Liver (tissue), 3 donors: ENCODE results near the gene WASL.

Source experiments
- EGR1 ChIP-seq, 2 donors: IDR thresholded peaks; 2 replicates each; pipeline ENCODE4 v1.6.1; 2016 to 2018; ENCODE audit warnings: antibody characterized with exemption in 2 of 2, low read depth in 2 of 2
- FOXA1 ChIP-seq: IDR thresholded peaks from 2 replicates; pipeline ENCODE4 v1.6.1; 2016; ENCODE audit warnings: antibody characterized with exemption
- HNF4A ChIP-seq, 2 donors: conservative IDR thresholded peaks; 2 replicates each; pipeline ENCODE4 v1.6.1; 2016; ENCODE audit warnings: antibody characterized with exemption in 2 of 2, mild to moderate bottlenecking in 2 of 2
- HNF4G ChIP-seq: IDR thresholded peaks from 2 replicates; pipeline ENCODE4 v1.6.1; 2016; ENCODE audit warnings: antibody characterized with exemption
- JUND ChIP-seq, 2 donors: IDR thresholded peaks; 2 replicates each; pipeline ENCODE4 v1.6.1; 2016; ENCODE audit warnings: antibody characterized with exemption in 2 of 2
- RAD21 ChIP-seq, 2 donors: IDR thresholded peaks; 2 replicates each; pipeline ENCODE4 v1.6.1; 2016; ENCODE audit warnings: antibody characterized with exemption in 2 of 2, mild to moderate bottlenecking in 2 of 2
- SP1 ChIP-seq: IDR thresholded peaks from 2 replicates; pipeline ENCODE4 v1.6.1; 2018; ENCODE audit warnings: antibody characterized with exemption, mild to moderate bottlenecking
- TAF1 ChIP-seq: conservative IDR thresholded peaks from 2 replicates; pipeline ENCODE4 v1.6.1; 2016; ENCODE audit warnings: antibody characterized with exemption, mild to moderate bottlenecking
- YY1 ChIP-seq: IDR thresholded peaks from 2 replicates; pipeline ENCODE4 v1.6.1; 2016; ENCODE audit warnings: antibody characterized with exemption, mild to moderate bottlenecking
- TF ChIP-seq, protein P1 (sequence below): fragments of 150-350 bp; IDR thresholded peaks from 2 replicates; pipeline ENCODE4 v1.5.1; 2017; ENCODE audit warnings: improper control_type of control experiment, low read depth, low read length; ENCODE audit not compliant: missing input control
- TF ChIP-seq, protein P2 (sequence below): IDR thresholded peaks from 2 replicates; pipeline ENCODE4 v1.6.1; 2016; ENCODE audit warnings: antibody characterized with exemption, mild to moderate bottlenecking
- TF ChIP-seq, protein P3 (sequence below): IDR thresholded peaks from 2 replicates; pipeline ENCODE4 v1.6.1; 2016; ENCODE audit warnings: antibody characterized with exemption
- TF ChIP-seq, protein P4 (sequence below): IDR thresholded peaks from 2 replicates; pipeline ENCODE4 v1.6.1; 2016; ENCODE audit warnings: antibody characterized with exemption
- TF ChIP-seq, protein P5 (sequence below): IDR thresholded peaks from 2 replicates; pipeline ENCODE4 v1.6.1; 2016; ENCODE audit warnings: antibody characterized with exemption
- donor health status: healthy.
- donor health status: healthy.

DNA sequence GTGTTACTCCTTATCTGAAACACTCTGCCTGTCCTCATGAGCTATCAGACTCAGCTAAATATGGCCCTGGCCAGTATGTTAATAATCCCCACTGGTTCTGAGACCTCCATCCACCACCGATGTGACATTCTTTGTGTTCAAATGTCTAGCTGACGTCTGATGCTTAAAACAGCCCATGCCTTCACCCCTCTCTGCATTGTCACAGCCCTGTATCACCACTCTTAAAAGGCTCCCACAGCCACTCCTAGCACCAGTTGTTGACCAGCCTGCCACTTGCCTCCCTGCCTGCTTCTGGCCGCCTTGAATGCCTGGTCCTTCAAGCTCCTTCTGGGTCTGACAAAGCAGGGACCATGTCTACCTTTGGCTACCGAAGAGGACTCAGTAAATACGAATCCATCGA, 93.2 kb downstream of the WASL start, which contains the start of gene LMOD2:
- TF ChIP-seq, protein P1, sequence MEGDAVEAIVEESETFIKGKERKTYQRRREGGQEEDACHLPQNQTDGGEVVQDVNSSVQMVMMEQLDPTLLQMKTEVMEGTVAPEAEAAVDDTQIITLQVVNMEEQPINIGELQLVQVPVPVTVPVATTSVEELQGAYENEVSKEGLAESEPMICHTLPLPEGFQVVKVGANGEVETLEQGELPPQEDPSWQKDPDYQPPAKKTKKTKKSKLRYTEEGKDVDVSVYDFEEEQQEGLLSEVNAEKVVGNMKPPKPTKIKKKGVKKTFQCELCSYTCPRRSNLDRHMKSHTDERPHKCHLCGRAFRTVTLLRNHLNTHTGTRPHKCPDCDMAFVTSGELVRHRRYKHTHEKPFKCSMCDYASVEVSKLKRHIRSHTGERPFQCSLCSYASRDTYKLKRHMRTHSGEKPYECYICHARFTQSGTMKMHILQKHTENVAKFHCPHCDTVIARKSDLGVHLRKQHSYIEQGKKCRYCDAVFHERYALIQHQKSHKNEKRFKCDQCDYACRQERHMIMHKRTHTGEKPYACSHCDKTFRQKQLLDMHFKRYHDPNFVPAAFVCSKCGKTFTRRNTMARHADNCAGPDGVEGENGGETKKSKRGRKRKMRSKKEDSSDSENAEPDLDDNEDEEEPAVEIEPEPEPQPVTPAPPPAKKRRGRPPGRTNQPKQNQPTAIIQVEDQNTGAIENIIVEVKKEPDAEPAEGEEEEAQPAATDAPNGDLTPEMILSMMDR: no peak
- TF ChIP-seq, protein P2, sequence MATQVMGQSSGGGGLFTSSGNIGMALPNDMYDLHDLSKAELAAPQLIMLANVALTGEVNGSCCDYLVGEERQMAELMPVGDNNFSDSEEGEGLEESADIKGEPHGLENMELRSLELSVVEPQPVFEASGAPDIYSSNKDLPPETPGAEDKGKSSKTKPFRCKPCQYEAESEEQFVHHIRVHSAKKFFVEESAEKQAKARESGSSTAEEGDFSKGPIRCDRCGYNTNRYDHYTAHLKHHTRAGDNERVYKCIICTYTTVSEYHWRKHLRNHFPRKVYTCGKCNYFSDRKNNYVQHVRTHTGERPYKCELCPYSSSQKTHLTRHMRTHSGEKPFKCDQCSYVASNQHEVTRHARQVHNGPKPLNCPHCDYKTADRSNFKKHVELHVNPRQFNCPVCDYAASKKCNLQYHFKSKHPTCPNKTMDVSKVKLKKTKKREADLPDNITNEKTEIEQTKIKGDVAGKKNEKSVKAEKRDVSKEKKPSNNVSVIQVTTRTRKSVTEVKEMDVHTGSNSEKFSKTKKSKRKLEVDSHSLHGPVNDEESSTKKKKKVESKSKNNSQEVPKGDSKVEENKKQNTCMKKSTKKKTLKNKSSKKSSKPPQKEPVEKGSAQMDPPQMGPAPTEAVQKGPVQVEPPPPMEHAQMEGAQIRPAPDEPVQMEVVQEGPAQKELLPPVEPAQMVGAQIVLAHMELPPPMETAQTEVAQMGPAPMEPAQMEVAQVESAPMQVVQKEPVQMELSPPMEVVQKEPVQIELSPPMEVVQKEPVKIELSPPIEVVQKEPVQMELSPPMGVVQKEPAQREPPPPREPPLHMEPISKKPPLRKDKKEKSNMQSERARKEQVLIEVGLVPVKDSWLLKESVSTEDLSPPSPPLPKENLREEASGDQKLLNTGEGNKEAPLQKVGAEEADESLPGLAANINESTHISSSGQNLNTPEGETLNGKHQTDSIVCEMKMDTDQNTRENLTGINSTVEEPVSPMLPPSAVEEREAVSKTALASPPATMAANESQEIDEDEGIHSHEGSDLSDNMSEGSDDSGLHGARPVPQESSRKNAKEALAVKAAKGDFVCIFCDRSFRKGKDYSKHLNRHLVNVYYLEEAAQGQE: no peak
- TF ChIP-seq, protein P3, sequence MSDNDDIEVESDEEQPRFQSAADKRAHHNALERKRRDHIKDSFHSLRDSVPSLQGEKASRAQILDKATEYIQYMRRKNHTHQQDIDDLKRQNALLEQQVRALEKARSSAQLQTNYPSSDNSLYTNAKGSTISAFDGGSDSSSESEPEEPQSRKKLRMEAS: no peak
- TF ChIP-seq RAD21 (IDR thresholded peaks at IDR 0.05): no peak
- no peak for TF ChIP-seq EGR1 (IDR thresholded peaks at IDR 0.05; ENCODE audit: low read depth in 2 of 2)
- TF ChIP-seq, protein P4, sequence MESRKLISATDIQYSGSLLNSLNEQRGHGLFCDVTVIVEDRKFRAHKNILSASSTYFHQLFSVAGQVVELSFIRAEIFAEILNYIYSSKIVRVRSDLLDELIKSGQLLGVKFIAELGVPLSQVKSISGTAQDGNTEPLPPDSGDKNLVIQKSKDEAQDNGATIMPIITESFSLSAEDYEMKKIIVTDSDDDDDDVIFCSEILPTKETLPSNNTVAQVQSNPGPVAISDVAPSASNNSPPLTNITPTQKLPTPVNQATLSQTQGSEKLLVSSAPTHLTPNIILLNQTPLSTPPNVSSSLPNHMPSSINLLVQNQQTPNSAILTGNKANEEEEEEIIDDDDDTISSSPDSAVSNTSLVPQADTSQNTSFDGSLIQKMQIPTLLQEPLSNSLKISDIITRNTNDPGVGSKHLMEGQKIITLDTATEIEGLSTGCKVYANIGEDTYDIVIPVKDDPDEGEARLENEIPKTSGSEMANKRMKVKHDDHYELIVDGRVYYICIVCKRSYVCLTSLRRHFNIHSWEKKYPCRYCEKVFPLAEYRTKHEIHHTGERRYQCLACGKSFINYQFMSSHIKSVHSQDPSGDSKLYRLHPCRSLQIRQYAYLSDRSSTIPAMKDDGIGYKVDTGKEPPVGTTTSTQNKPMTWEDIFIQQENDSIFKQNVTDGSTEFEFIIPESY: no peak
- TF ChIP-seq TAF1: no peak
- TF ChIP-seq HNF4A (conservative IDR thresholded peaks at IDR 0.05): no peak
- no peak for TF ChIP-seq SP1
- TF ChIP-seq JUND (IDR thresholded peaks at IDR 0.05): no peak
- TF ChIP-seq, protein P5, sequence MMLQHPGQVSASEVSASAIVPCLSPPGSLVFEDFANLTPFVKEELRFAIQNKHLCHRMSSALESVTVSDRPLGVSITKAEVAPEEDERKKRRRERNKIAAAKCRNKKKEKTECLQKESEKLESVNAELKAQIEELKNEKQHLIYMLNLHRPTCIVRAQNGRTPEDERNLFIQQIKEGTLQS: no peak
- no peak for TF ChIP-seq YY1
- no peak for TF ChIP-seq FOXA1
- TF ChIP-seq HNF4G: no peak
